Keratinocyte (primary cell): ENCODE results near the gene AXIN1.

Experiments
- EZH2 ChIP-seq: IDR thresholded peaks from one replicate; pipeline ENCODE4 v1.6.1; 2012; ENCODE audit warnings: inconsistent platforms, mild to moderate bottlenecking, low read length, moderate library complexity
- TF ChIP-seq, protein P1 (sequence below), 3 experiments: IDR thresholded peaks in 1 of 3; conservative IDR thresholded peaks in 1 of 3; optimal IDR thresholded peaks in 1 of 3; 2 replicates in 2 of 3; 3 replicates in 1 of 3; pipeline versions ENCODE3 to v1.5.1; 2011; ENCODE audit warnings: low read length in 3 of 3, mild to moderate bottlenecking in 3 of 3, moderate library complexity in 2 of 3, control low read depth in 1 of 3, inconsistent platforms in 1 of 3; ENCODE audit not compliant: insufficient read depth in 2 of 3; ENCODE audit errors: extremely low read depth in 1 of 3

DNA sequence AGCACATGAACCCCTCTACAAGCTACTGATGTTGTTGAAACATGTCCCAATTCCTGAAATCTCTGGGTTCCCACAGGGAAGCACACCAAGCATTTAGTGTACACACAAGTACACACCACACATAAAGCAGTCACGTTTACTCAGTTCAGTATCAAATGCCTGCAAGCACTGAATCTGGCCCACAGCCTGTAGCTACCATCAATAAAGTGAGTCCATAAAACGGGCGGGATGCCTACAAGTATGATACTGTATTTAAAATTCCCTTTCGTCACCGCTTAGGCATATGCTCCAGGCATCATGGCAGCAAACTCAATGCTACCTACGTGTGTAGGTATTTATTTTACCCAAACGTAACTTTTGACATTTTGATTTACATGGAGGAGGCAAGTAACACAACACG is 2.3 kb downstream of the AXIN1 start:
- TF ChIP-seq, protein P1, sequence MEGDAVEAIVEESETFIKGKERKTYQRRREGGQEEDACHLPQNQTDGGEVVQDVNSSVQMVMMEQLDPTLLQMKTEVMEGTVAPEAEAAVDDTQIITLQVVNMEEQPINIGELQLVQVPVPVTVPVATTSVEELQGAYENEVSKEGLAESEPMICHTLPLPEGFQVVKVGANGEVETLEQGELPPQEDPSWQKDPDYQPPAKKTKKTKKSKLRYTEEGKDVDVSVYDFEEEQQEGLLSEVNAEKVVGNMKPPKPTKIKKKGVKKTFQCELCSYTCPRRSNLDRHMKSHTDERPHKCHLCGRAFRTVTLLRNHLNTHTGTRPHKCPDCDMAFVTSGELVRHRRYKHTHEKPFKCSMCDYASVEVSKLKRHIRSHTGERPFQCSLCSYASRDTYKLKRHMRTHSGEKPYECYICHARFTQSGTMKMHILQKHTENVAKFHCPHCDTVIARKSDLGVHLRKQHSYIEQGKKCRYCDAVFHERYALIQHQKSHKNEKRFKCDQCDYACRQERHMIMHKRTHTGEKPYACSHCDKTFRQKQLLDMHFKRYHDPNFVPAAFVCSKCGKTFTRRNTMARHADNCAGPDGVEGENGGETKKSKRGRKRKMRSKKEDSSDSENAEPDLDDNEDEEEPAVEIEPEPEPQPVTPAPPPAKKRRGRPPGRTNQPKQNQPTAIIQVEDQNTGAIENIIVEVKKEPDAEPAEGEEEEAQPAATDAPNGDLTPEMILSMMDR (optimal IDR thresholded peaks at IDR 0.05 in 1 of 3, IDR thresholded peaks at IDR 0.05 in 1 of 3, conservative IDR thresholded peaks at IDR 0.05 in 1 of 3; ENCODE audit: extremely low read depth in 1 of 3, insufficient read depth in 2 of 3, low read length in 3 of 3): no peak
- no peak for TF ChIP-seq EZH2
